HL-60/S4 (cell line): Measurements from ENCODE around the gene ZEB2.

ENCODE experiments used
- in situ Hi-C: fragments of 300-500 bp; cut with MboI; formaldehyde crosslinking; loops from 2 replicates; pipeline ENCODE4 v1.14.3; 2022; ENCODE audit warnings: low sequenced_read_pairs

The ZEB2 gene

GRCh38 chr2:144513388-144514101 lies 6.4 kb downstream of the ZEB2 start:
- in situ Hi-C loops: no loop called here

GRCh38 chr2:144512891-144513351 lies 7.0 kb downstream of the ZEB2 start:
- in situ Hi-C loops: no loop called here

GRCh38 chr2:144512470-144512869 lies 7.4 kb downstream of the ZEB2 start:
- in situ Hi-C loops: no loop called here

GRCh38 chr2:144511937-144512336 lies 8.0 kb downstream of the ZEB2 start:
- in situ Hi-C loops: no loop called here

- in situ Hi-C loops: no loop called here
Observed at GRCh38 chr2:144511226-144511810, 8.6 kb downstream of the ZEB2 start.

GRCh38 chr2:144510294-144510991 lies 9.5 kb downstream of the ZEB2 start:
- in situ Hi-C loops: no loop called here

- in situ Hi-C loops: no loop called here
Observed at GRCh38 chr2:144509879-144510221, 10.1 kb downstream of the ZEB2 start.

- in situ Hi-C loops: no loop called here
Observed at GRCh38 chr2:144509001-144509878, 10.7 kb downstream of the ZEB2 start.

- in situ Hi-C loops: no loop called here
Observed at GRCh38 chr2:144508172-144508851, 11.6 kb downstream of the ZEB2 start.

GRCh38 chr2:144507441-144508171 lies 12.3 kb downstream of the ZEB2 start:
- in situ Hi-C loops: no loop called here

GRCh38 chr2:144505245-144505831 lies 14.6 kb downstream of the ZEB2 start:
- in situ Hi-C loops: no loop called here

- in situ Hi-C loops: no loop called here
Observed at GRCh38 chr2:144504218-144504641, 15.7 kb downstream of the ZEB2 start.

GRCh38 chr2:144503242-144503641 lies 16.7 kb downstream of the ZEB2 start:
- in situ Hi-C loops: no loop called here

- in situ Hi-C loops: no loop called here
Observed at GRCh38 chr2:144502369-144502768, 17.6 kb downstream of the ZEB2 start.

- in situ Hi-C loops: no loop called here
Observed at GRCh38 chr2:144501627-144502026, 18.3 kb downstream of the ZEB2 start.

GRCh38 chr2:144501118-144501517 lies 18.8 kb downstream of the ZEB2 start:
- in situ Hi-C loops: no loop called here

- in situ Hi-C loops: no loop called here
Observed at GRCh38 chr2:144500563-144500962, 19.4 kb downstream of the ZEB2 start.

GRCh38 chr2:144498277-144498676 lies 21.6 kb downstream of the ZEB2 start:
- in situ Hi-C loops: no loop called here

- in situ Hi-C loops: no loop called here
Observed at GRCh38 chr2:144496977-144497598, 22.8 kb downstream of the ZEB2 start.
